Mesendoderm (in vitro differentiated cells): ENCODE measurements around the gene CRK.
"Not testable (repeated sequence)": the region's sequence is repeated elsewhere in the genome, so short reads cannot be mapped to it uniquely, and the experiment has no call there.

ENCODE experiments used
- DNase-seq: peaks from one replicate; pipeline ENCODE4 v3.0.0; 2013
- H2AK5ac ChIP-seq: 2 replicates; pipeline ENCODE4 v1.6.1; 2013; ENCODE audit warnings: low read length, inconsistent platforms
- H2BK120ac ChIP-seq: 2 replicates; pipeline ENCODE4 v1.6.1; 2013; ENCODE audit warnings: low read depth, mild to moderate bottlenecking, low read length, moderate library complexity, mixed read lengths
- H2BK15ac ChIP-seq: replicated peaks from 2 replicates; pipeline ENCODE4 v1.6.1; 2013; ENCODE audit warnings: low read depth, mild to moderate bottlenecking, moderate library complexity
- H2BK5ac ChIP-seq: 2 replicates; pipeline ENCODE4 v1.6.1; 2013; ENCODE audit warnings: low read length, inconsistent platforms
- H3K18ac ChIP-seq: 2 replicates; pipeline ENCODE4 v1.6.1; 2013; ENCODE audit warnings: mild to moderate bottlenecking, low read length, mixed read lengths
- H3K23ac ChIP-seq: one replicate; pipeline ENCODE4 v1.6.1; 2013; ENCODE audit warnings: low read length
- H3K27ac ChIP-seq: 2 replicates; pipeline ENCODE4 v1.5.1; 2013; ENCODE audit warnings: low read depth, mild to moderate bottlenecking, inconsistent platforms, low read length, moderate library complexity
- H3K27me3 ChIP-seq: 2 replicates; pipeline ENCODE4 v1.6.1; 2013; ENCODE audit warnings: low read length, control low read depth, mild to moderate bottlenecking, inconsistent platforms; ENCODE audit not compliant: insufficient read depth, poor library complexity
- H3K36me3 ChIP-seq: 2 replicates; pipeline ENCODE4 v1.6.1; 2013; ENCODE audit warnings: low read length, inconsistent platforms; ENCODE audit not compliant: control insufficient read depth, insufficient read depth
- H3K4ac ChIP-seq: one replicate; pipeline ENCODE4 v1.6.1; 2013; ENCODE audit warnings: low read depth, mild to moderate bottlenecking, low read length, moderate library complexity
- H3K4me1 ChIP-seq: 2 replicates; pipeline ENCODE4 v1.6.1; 2013; ENCODE audit warnings: low read depth, low read length, inconsistent platforms; ENCODE audit not compliant: control insufficient read depth
- H3K4me2 ChIP-seq: 2 replicates; pipeline ENCODE4 v1.6.1; 2013; ENCODE audit warnings: low read length
- H3K4me3 ChIP-seq: 2 replicates; pipeline ENCODE4 v1.5.1; 2013; ENCODE audit warnings: mild to moderate bottlenecking, low read length
- H3K56ac ChIP-seq: one replicate; pipeline ENCODE4 v1.6.1; 2013; ENCODE audit warnings: low read length
- H3K79me1 ChIP-seq: 2 replicates; pipeline ENCODE4 v1.6.1; 2013; ENCODE audit warnings: low read length, inconsistent platforms
- H3K79me2 ChIP-seq: 2 replicates; pipeline ENCODE4 v1.6.1; 2013; ENCODE audit warnings: mild to moderate bottlenecking, low read length; ENCODE audit not compliant: control insufficient read depth, insufficient read depth
- H3K9ac ChIP-seq: 2 replicates; pipeline ENCODE4 v1.6.1; 2013; ENCODE audit warnings: low read length, inconsistent platforms
- H4K5ac ChIP-seq: one replicate; pipeline ENCODE4 v1.6.1; 2013; ENCODE audit warnings: low read length
- H4K8ac ChIP-seq: one replicate; pipeline ENCODE4 v1.6.1; 2013; ENCODE audit warnings: low read depth, mild to moderate bottlenecking, control low read depth, low read length, moderate library complexity
- WGBS: extraction: QIAGEN DNeasy Blood & Tissue Kit; methylation state at CpG from one replicate; pipeline ENCODE4 v1.1.7; 2013; ENCODE audit warnings: low lambda C conversion rate, missing lambda C conversion rate; ENCODE audit not compliant: insufficient coverage; ENCODE audit errors: extremely low coverage; 5-methylcytosine and 5-hydroxymethylcytosine counted together

The CRK gene

DNA sequence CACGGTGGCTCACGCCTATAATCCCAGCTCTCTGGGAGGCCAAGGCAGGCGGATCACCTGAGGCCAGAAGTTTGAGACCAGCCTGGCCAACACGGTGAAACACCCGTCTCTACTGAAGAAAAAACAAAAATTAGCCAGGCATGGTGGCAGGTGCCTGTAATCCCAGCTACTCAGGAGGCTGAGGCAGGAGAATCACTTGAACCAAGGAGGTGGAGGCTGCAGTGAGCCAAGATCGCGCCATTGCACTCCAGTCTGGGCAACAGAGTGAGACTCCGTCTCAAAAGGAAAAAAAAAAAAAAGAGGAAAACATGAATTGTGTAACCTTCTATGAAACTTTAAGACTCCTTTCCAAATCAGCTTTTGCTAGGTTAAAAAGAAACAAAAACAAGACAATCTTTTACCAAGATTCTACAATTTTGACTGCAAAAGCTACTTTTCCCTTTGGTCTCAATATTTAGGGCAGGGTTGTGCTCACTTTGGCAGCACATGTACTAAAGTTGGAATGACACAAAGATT is 69.3 kb downstream of the CRK start:
- H2BK15ac ChIP-seq, H3K27ac ChIP-seq, H2BK120ac ChIP-seq, H2BK5ac ChIP-seq, H3K56ac ChIP-seq, DNase-seq, H3K4me1 ChIP-seq, H3K23ac ChIP-seq, H3K9ac ChIP-seq, H4K8ac ChIP-seq, H3K79me1 ChIP-seq, H3K36me3 ChIP-seq, H3K4me3 ChIP-seq, H3K4ac ChIP-seq, H3K4me2 ChIP-seq, H3K27me3 ChIP-seq, H3K18ac ChIP-seq, H2AK5ac ChIP-seq, H4K5ac ChIP-seq: not testable (repeated sequence)
- H3K79me2 ChIP-seq: peaks cover 96% of the 10 kb centered on the region
- no CpG with 5 or more reads among the region's 8 CpGs for WGBS

- no peak overlapping the region for H3K9ac ChIP-seq
- no CpG with 5 or more reads among the region's 2 CpGs for WGBS
- H3K18ac ChIP-seq: no peak overlapping the region
- H3K79me1 ChIP-seq: no peaks in the 10 kb centered on the region
- H2BK5ac ChIP-seq: no peak overlapping the region
- H3K4ac ChIP-seq: no peak overlapping the region
- no peak overlapping the region for H3K4me2 ChIP-seq
- H2BK120ac ChIP-seq: no peak overlapping the region
- no peak overlapping the region for H3K56ac ChIP-seq
- no peak overlapping the region for H4K5ac ChIP-seq
- no peak overlapping the region for H3K4me3 ChIP-seq
- H3K4me1 ChIP-seq: peaks cover 4% of the 10 kb centered on the region
- H3K79me2 ChIP-seq: peaks cover 96% of the 10 kb centered on the region
- H2BK15ac ChIP-seq: no peak overlapping the region
- DNase-seq: no peak
- H3K36me3 ChIP-seq: no peaks in the 10 kb centered on the region
- H3K27ac ChIP-seq: no peak overlapping the region
- no peak overlapping the region for H3K23ac ChIP-seq
- H4K8ac ChIP-seq: no peak overlapping the region
- no peaks in the 10 kb centered on the region for H3K27me3 ChIP-seq
- H2AK5ac ChIP-seq: no peak overlapping the region
Measured at GRCh38 chr17:1386265-1386664, 69.8 kb downstream of the CRK start.

- Histone ChIP-seq H3K4me2 (no peak overlapping the region), H3K4me3 (no peak overlapping the region), H3K27me3 (no peaks in the 10 kb centered on the region), H3K18ac (no peak overlapping the region), H3K56ac (no peak overlapping the region), H4K8ac (no peak overlapping the region), H2BK5ac (no peak overlapping the region), H2AK5ac (no peak overlapping the region), H3K23ac (no peak overlapping the region), H3K79me1 (no peaks in the 10 kb centered on the region), H3K79me2 (peaks cover 96% of the 10 kb centered on the region), H3K27ac (no peak overlapping the region), H3K4ac (no peak overlapping the region), H3K9ac (no peak overlapping the region), H2BK120ac (no peak overlapping the region), H3K36me3 (no peaks in the 10 kb centered on the region), H2BK15ac (no peak overlapping the region), H3K4me1 (no peaks in the 10 kb centered on the region), H4K5ac (no peak overlapping the region)
- DNase-seq: no peak
- no CpG with 5 or more reads among the region's 2 CpGs for WGBS
Measured at GRCh38 chr17:1385861-1386260, 70.2 kb downstream of the CRK start.

DNA sequence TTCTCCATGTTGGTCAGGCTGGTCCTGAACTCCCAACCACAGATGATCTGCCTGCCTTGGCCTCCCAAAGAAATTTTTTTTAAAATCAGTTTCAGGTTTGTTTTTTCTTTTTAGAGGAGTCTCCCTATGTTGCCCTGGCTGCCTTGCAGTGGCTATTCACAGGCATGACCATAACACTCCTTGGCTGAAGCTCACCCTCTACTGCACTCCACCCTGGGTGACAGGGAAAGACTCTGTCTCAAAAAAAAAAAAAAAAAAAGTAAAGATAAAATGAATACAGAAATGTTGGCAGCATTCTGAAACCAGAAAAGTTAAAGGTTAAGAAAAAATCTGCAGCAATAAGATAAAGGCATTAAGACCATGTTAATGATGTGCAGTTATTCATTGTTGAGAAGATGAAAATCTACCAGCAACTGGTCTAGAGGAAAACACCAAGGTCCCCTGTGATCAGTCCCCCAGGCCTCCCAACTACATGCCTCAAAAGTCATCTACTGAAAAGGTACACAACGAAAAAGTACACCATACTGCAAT is 71.1 kb downstream of the CRK start:
- H3K56ac ChIP-seq: no peak overlapping the region
- no peak for DNase-seq
- H3K79me2 ChIP-seq: peaks cover 96% of the 10 kb centered on the region
- no peak overlapping the region for H2BK15ac ChIP-seq
- no peak overlapping the region for H3K4me3 ChIP-seq
- no peaks in the 10 kb centered on the region for H3K36me3 ChIP-seq
- no peak overlapping the region for H2BK5ac ChIP-seq
- H2BK120ac ChIP-seq: no peak overlapping the region
- H3K18ac ChIP-seq: no peak overlapping the region
- H3K27me3 ChIP-seq: no peaks in the 10 kb centered on the region
- WGBS: no CpG with 5 or more reads among the region's 1 CpG
- H3K4me1 ChIP-seq: no peaks in the 10 kb centered on the region
- H2AK5ac ChIP-seq: no peak overlapping the region
- H4K5ac ChIP-seq: no peak overlapping the region
- no peaks in the 10 kb centered on the region for H3K79me1 ChIP-seq
- H3K4me2 ChIP-seq: no peak overlapping the region
- H3K23ac ChIP-seq: no peak overlapping the region
- no peak overlapping the region for H3K4ac ChIP-seq
- no peak overlapping the region for H3K27ac ChIP-seq
- H4K8ac ChIP-seq: no peak overlapping the region
- no peak overlapping the region for H3K9ac ChIP-seq

GRCh38 chr17:1379930-1380313 is 76.1 kb downstream of the CRK start:
- no peak overlapping the region for H4K5ac ChIP-seq
- no peak overlapping the region for H4K8ac ChIP-seq
- no peak overlapping the region for H3K4me3 ChIP-seq
- WGBS: no CpG with 5 or more reads among the region's 10 CpGs
- no peak overlapping the region for H3K4me2 ChIP-seq
- H3K56ac ChIP-seq: no peak overlapping the region
- no peak overlapping the region for H3K9ac ChIP-seq
- no peak overlapping the region for H3K4ac ChIP-seq
- H2BK120ac ChIP-seq: no peak overlapping the region
- no peak overlapping the region for H2BK15ac ChIP-seq
- no peak overlapping the region for H2AK5ac ChIP-seq
- H3K23ac ChIP-seq: no peak overlapping the region
- H3K79me2 ChIP-seq: peaks cover 98% of the 10 kb centered on the region
- H3K79me1 ChIP-seq: no peaks in the 10 kb centered on the region
- H3K18ac ChIP-seq: no peak overlapping the region
- H3K36me3 ChIP-seq: no peaks in the 10 kb centered on the region
- no peak overlapping the region for H2BK5ac ChIP-seq
- H3K27me3 ChIP-seq: no peaks in the 10 kb centered on the region
- peaks cover 10% of the 10 kb centered on the region for H3K4me1 ChIP-seq
- no peak for DNase-seq
- no peak overlapping the region for H3K27ac ChIP-seq
